Measurements from ENCODE around the gene SERPINB1. TPM values are rescaled to one million over a fixed set of nuclear protein-coding genes. Genes with fewer than 3 reads are reported as not detected.

Gene SERPINB1
- total RNA-seq, 2 donors from 2014 or later: 39.2 to 44.4 TPM

GRCh38 chr6:2783188-2783963 is 58.3 kb downstream of the SERPINB1 start:
- H3K9me3 ChIP-seq (ENCODE audit: control insufficient read depth, low read length, poor library complexity, severe bottlenecking): no peaks in the 10 kb centered on the region
- peaks cover 4% of the 10 kb centered on the region for H3K36me3 Mint-ChIP-seq (ENCODE audit: low read depth)
- H3K27ac Mint-ChIP-seq: no peak overlapping the region

GRCh38 chr6:2782825-2783187 is 58.9 kb downstream of the SERPINB1 start:
- peaks cover 4% of the 10 kb centered on the region for H3K36me3 Mint-ChIP-seq (ENCODE audit: low read depth)
- DNase-seq (no peak), ATAC-seq (no peak)
- no peak overlapping the region for H3K27ac Mint-ChIP-seq
- H3K27me3 Mint-ChIP-seq: no peaks in the 10 kb centered on the region
- peaks cover 27% of the 10 kb centered on the region for H3K4me1 Mint-ChIP-seq
- H3K4me3 Mint-ChIP-seq: peak overlapping the region; percentile 58
- H3K9me3 ChIP-seq (ENCODE audit: control insufficient read depth, low read length, poor library complexity, severe bottlenecking): no peaks in the 10 kb centered on the region

More at GRCh38 chr6:2783188-2783963, 58.3 kb downstream of the SERPINB1 start:
- ATAC-seq: no peak
- no peak overlapping the region for H3K4me3 Mint-ChIP-seq
- H3K27me3 Mint-ChIP-seq: no peaks in the 10 kb centered on the region
- DNase-seq: no peak
- peaks cover 25% of the 10 kb centered on the region for H3K4me1 Mint-ChIP-seq

GRCh38 chr6:2782356-2782708 is 59.3 kb downstream of the SERPINB1 start:
- peaks cover 6% of the 10 kb centered on the region for H3K36me3 Mint-ChIP-seq (ENCODE audit: low read depth)

More at GRCh38 chr6:2782356-2782708, 59.3 kb downstream of the SERPINB1 start:
- H3K9me3 ChIP-seq (ENCODE audit: control insufficient read depth, low read length, poor library complexity, severe bottlenecking): no peaks in the 10 kb centered on the region
- peak overlapping the region; percentile 58 for H3K4me3 Mint-ChIP-seq
- H3K4me1 Mint-ChIP-seq: peaks cover 30% of the 10 kb centered on the region
- H3K27ac Mint-ChIP-seq: no peak overlapping the region
- DNase-seq (no peak), ATAC-seq (no peak)
- H3K27me3 Mint-ChIP-seq: no peaks in the 10 kb centered on the region

Other genes with a start within 250 kb of the SERPINB1 start
- 1 to 10 TPM in 1 of 2 donors, under 1 TPM in 1; 0.45 to 1.7 TPM for gene MYLK4, start 90.9 kb downstream of the SERPINB1 start, total RNA-seq
- 10 to 100 TPM; 34.0 to 45.3 TPM for gene WRNIP1, start 76.5 kb downstream of the SERPINB1 start, total RNA-seq
- 10 to 100 TPM; 32.9 to 37.7 TPM for gene SERPINB9, start 61.4 kb upstream of the SERPINB1 start, total RNA-seq
- gene SERPINB6, start 129.7 kb upstream of the SERPINB1 start, total RNA-seq: 10 to 100 TPM in 1 of 2 donors, 1 to 10 TPM in 1; 9.1 to 26.4 TPM
- gene NQO2, start 158.0 kb upstream of the SERPINB1 start, total RNA-seq: 10 to 100 TPM in 1 of 2 donors, 1 to 10 TPM in 1; 9.2 to 14.2 TPM
- gene RIPK1, start 226.6 kb upstream of the SERPINB1 start, total RNA-seq: 10 to 100 TPM; 24.3 to 27.2 TPM

All from T-helper 17 cell (primary cell).